Endothelial cell of umbilical vein (primary cell): ENCODE data around the gene TBX4. TPM values are rescaled to one million over a fixed set of nuclear protein-coding genes. Genes with fewer than 3 reads are reported as not detected.

ENCODE experiments used
- BruUV-seq: library from RNA; stranded (reverse); fragments of 400-500 nt; replicated peaks from 2 replicates; lab custom pipeline; 2021; lab: Mats Ljungman, UMichigan
- CTCF ChIA-PET: fragments of 300-600, 350-600 bp; sonication (Branson Sonifier 250); formaldehyde crosslinking; loops from one replicate; lab custom pipeline; 2021; ENCODE audit warnings: antibody characterized with exemption, inconsistent platforms; lab: Charles Lee
- POLR2A ChIA-PET: fragments of 300-600, 350-600 bp; sonication (Branson Sonifier 250); formaldehyde crosslinking; loops from one replicate; lab custom pipeline; 2021; ENCODE audit warnings: antibody characterized with exemption, inconsistent platforms; lab: Charles Lee
- DNase-seq: peaks from one replicate; pipeline ENCODE4 v3.0.0-alpha.2; 2011; ENCODE audit warnings: low read depth, low spot score
- FAIRE-seq: peaks from 2 replicates; lab custom pipeline; 2011; peaks lifted over from hg19 to GRCh38; lab: Jason Lieb, UNC
- H2AFZ ChIP-seq: 2 replicates; pipeline ENCODE4 v1.6.0; 2012; ENCODE audit warnings: low read depth, low read length, control low read depth, inconsistent platforms
- H3K27ac ChIP-seq: 2 replicates; pipeline ENCODE4 v1.5.1; 2011; ENCODE audit warnings: low read depth, mild to moderate bottlenecking, control low read depth, low read length, moderate library complexity; ENCODE audit not compliant: insufficient read depth
- H3K27me3 ChIP-seq, 2 experiments: 2 replicates each; pipeline versions ENCODE4 v1.6.0 to v1.6.1; 2011; ENCODE audit warnings: low read length in 2 of 2, mixed read lengths in 1 of 2; ENCODE audit not compliant: control insufficient read depth in 2 of 2, insufficient read depth in 2 of 2
- H3K36me3 ChIP-seq, 2 experiments: 2 replicates in 1 of 2; 3 replicates in 1 of 2; pipeline ENCODE4 v1.5.1; 2011; ENCODE audit warnings: low read length in 2 of 2, mild to moderate bottlenecking in 1 of 2, moderate library complexity in 1 of 2; ENCODE audit not compliant: control insufficient read depth in 2 of 2, insufficient read depth in 2 of 2; ENCODE audit errors: extremely low read depth in 1 of 2
- H3K4me1 ChIP-seq: 3 replicates; pipeline ENCODE4 v1.5.1; 2011; ENCODE audit warnings: mild to moderate bottlenecking, low read length; ENCODE audit not compliant: control insufficient read depth, insufficient read depth; ENCODE audit errors: extremely low read depth
- H3K4me2 ChIP-seq: 2 replicates; pipeline ENCODE4 v1.6.1; 2011; ENCODE audit warnings: low read length, control low read depth, mixed read lengths; ENCODE audit not compliant: insufficient read depth
- H3K4me3 ChIP-seq, 3 experiments: fragments of 200-600 bp in 1 of 3; sonication (generic), shearing (Covaris generic) in 1 of 3; replicated peaks in 1 of 3; 2 replicates each; pipeline ENCODE4 v1.5.1; 2011 to 2016; ENCODE audit warnings: control low read depth in 3 of 3, low read length in 3 of 3, mild to moderate bottlenecking in 2 of 3, inconsistent platforms in 1 of 3, low read depth in 1 of 3, moderate library complexity in 1 of 3; ENCODE audit not compliant: insufficient read depth in 1 of 3
- H3K79me2 ChIP-seq: 2 replicates; pipeline ENCODE4 v1.6.0; 2012; ENCODE audit warnings: low read length, inconsistent platforms; ENCODE audit not compliant: control insufficient read depth, insufficient read depth
- H3K9ac ChIP-seq: replicated peaks from 2 replicates; pipeline ENCODE3; 2011; ENCODE audit warnings: low read length, control low read depth; ENCODE audit not compliant: insufficient read depth; ENCODE audit errors: extremely low read depth
- H3K9me1 ChIP-seq: replicated peaks from 3 replicates; pipeline ENCODE4 v1.6.0; 2011; ENCODE audit warnings: mild to moderate bottlenecking, low read length; ENCODE audit not compliant: control insufficient read depth, insufficient read depth; ENCODE audit errors: extremely low read depth
- H3K9me3 ChIP-seq: replicated peaks from 2 replicates; pipeline ENCODE4 v1.5.1; 2012; ENCODE audit warnings: low read length, inconsistent platforms; ENCODE audit not compliant: control insufficient read depth, insufficient read depth
- H4K20me1 ChIP-seq: replicated peaks from 2 replicates; pipeline ENCODE3; 2011; ENCODE audit warnings: mild to moderate bottlenecking, low read length; ENCODE audit not compliant: control insufficient read depth, insufficient read depth; ENCODE audit errors: extremely low read depth
- EZH2 ChIP-seq: IDR thresholded peaks from 2 replicates; pipeline ENCODE4 v1.6.1; 2012; ENCODE audit warnings: borderline replicate concordance, low read depth, mild to moderate bottlenecking, moderate library complexity, low read length, inconsistent platforms; ENCODE audit not compliant: severe bottlenecking
- FOS ChIP-seq: IDR thresholded peaks from 2 replicates; pipeline ENCODE4 v1.6.1; 2011; ENCODE audit warnings: mild to moderate bottlenecking, low read length, moderate library complexity, borderline replicate concordance; ENCODE audit not compliant: insufficient read depth
- GATA2 ChIP-seq: IDR thresholded peaks from 2 replicates; pipeline ENCODE4 v1.7.0; 2011; ENCODE audit warnings: low read depth, mild to moderate bottlenecking, moderate library complexity, mixed read lengths, low read length; ENCODE audit not compliant: insufficient read length, insufficient read depth
- JUN ChIP-seq: IDR thresholded peaks from 2 replicates; pipeline ENCODE4 v1.6.1; 2011; ENCODE audit warnings: borderline replicate concordance, low read depth; ENCODE audit not compliant: insufficient read length, insufficient read depth
- MYC ChIP-seq: IDR thresholded peaks from one replicate; pipeline ENCODE4 v1.6.1; 2011; ENCODE audit warnings: mild to moderate bottlenecking, low read depth, low read length
- POLR2A ChIP-seq: IDR thresholded peaks from 2 replicates; pipeline ENCODE4 v1.6.1; 2012; ENCODE audit warnings: low read depth, mild to moderate bottlenecking, control low read depth, low read length
- POLR2AphosphoS5 ChIP-seq: IDR thresholded peaks from 2 replicates; pipeline ENCODE4 v1.6.1; 2012; ENCODE audit warnings: low read depth, mild to moderate bottlenecking, control low read depth, low read length, moderate library complexity; ENCODE audit not compliant: insufficient read depth
- dilution Hi-C: fragments of 300-500 bp; cut with MboI; formaldehyde crosslinking; loops from one replicate; pipeline ENCODE4 v1.15.0; 2019; ENCODE audit warnings: low sequenced_read_pairs; ENCODE audit not compliant: extremely low pct_ligation_motif_present
- intact Hi-C: fragments of 100-400 bp; cut with micrococcal nuclease; formaldehyde crosslinking; loops from one replicate; pipeline ENCODE4 v1.10.0; 2022
- polyA plus RNA-seq, 4 experiments: library from polyadenylated mRNA; depleted of rRNA in 3 of 4; stranded (reverse) in 3 of 4; unstranded in 1 of 4; fragments of >200 nt; gene quantifications; 2 replicates each; pipeline versions ENCODE4 v1.2.1 to v1.2.3, GENCODE V29; 2011 to 2012; ENCODE audit warnings: missing spikeins in 1 of 4
- total RNA-seq: library from RNA; stranded (reverse); gene quantifications from 2 replicates; pipeline ENCODE4 v1.2.3, GENCODE V29; 2021
- TF ChIP-seq, protein P1 (sequence below), 2 donors: IDR thresholded peaks; 1 replicate in 1 of 2; 2 replicates in 1 of 2; pipeline ENCODE4 v1.5.1; 2011; ENCODE audit warnings: low read length in 2 of 2, mild to moderate bottlenecking in 2 of 2, moderate library complexity in 2 of 2, control low read depth in 1 of 2, inconsistent platforms in 1 of 2, low read depth in 1 of 2; ENCODE audit not compliant: insufficient read depth in 1 of 2; ENCODE audit errors: extremely low read depth in 1 of 2
- TF ChIP-seq, protein P2 (sequence below): IDR thresholded peaks from 2 replicates; pipeline ENCODE4 v1.6.1; 2011; ENCODE audit not compliant: insufficient read depth, insufficient read length

TBX4 gene
- total and polyA plus RNA-seq, 2 donors (not counting 3 experiments of a cell fraction or from before 2014, with no cell fraction given) = not detected

DNA sequence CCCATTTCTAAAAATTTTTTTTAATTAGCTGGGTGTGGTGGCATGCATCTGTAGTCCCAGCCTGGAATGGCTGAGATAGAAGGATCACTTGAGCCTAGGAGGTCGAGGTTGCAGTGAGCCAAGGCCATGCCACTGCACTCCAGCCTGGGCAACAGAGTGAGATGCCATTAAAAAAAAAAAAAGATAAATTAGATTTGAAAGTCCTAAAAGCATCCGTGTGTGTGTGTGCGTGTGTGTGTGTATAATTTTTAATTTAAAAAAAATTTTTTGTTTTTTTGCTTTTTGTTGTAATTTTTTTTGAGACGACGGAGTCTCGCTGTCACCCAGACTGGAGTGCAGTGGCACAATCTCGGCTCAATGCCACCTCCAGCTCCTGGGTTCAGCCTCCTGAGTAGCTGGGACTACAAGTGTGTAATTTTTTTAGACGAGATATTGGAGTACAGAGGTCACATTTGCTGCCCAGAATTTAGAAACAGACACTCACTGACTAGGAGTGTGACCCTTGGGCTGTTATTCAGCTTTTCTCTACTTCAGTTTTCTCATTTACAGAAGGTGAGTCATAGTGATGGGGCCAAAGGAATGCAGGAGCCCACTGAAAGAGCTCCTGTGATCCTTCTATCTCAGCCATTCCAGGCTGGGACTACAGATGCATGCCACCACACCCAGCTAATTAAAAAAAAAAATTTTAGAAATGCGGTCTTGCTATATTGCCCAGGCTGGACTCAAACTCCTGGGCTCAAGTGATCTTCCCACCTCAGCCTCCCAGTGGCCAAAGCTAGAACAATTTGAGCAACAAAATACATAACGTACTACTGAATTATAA is 25.5 kb upstream of the TBX4 start:
- H2AFZ ChIP-seq = no peak overlapping the region
- no peak overlapping the region for H3K4me2 ChIP-seq
- ChIA-PET POLR2A (no interaction called here), CTCF (interaction anchor here (1.7 to 3.4 kb wide), 3 partner anchors 14 to 148 kb away, joined by 4 to 9 read pairs (median 8); no protein-coding TSS in a partner anchor)
- TF ChIP-seq MYC = no peak
- TF ChIP-seq EZH2 = no peak
- no peak overlapping the region for H3K9ac ChIP-seq
- dilution Hi-C loops = no loop called here
- H3K79me2 ChIP-seq = no peaks in the 10 kb centered on the region
- H3K4me1 ChIP-seq = no peaks in the 10 kb centered on the region
- no peaks in the 10 kb centered on the region for H3K9me1 ChIP-seq
- peaks cover 0 to 9% of the 10 kb centered on the region in 2 experiments for H3K27me3 ChIP-seq
- no peaks in the 10 kb centered on the region for H3K36me3 ChIP-seq
- intact Hi-C loops = no loop called here
- no peak overlapping the region for H3K27ac ChIP-seq
- no peaks in the 10 kb centered on the region for H3K9me3 ChIP-seq
- no peaks in the 10 kb centered on the region for H4K20me1 ChIP-seq
- DNase-seq (no peak), FAIRE-seq (peak; percentile 44)
- no TSS peak for BruUV-seq
- H3K4me3 ChIP-seq = no peak overlapping the region

DNA sequence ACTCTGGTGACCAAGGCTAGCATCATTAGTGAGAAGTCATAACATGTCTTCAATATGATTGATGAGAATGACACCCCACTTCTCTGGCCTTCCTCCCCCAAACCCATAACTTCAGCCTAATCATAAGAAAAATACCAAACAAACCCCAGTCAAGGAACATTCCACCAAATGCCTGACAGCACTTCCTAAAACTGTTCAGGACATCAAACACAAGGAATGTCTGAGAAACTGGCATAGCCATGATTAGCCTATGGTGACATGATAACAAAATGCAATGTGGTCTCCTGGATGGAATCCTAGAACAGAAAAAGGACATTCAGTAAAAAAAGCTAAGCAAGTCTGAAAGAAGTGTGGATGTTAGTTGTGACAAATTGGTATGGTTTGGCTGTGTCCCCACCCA is 24.7 kb upstream of the TBX4 start:
- no peak for DNase-seq
- intact Hi-C loops = no loop called here
- dilution Hi-C loops = no loop called here
- Histone ChIP-seq H3K9ac (no peak overlapping the region), H3K4me2 (no peak overlapping the region), H3K9me3 (no peaks in the 10 kb centered on the region), H2AFZ (no peak overlapping the region), H4K20me1 (no peaks in the 10 kb centered on the region), H3K4me1 (no peaks in the 10 kb centered on the region), H3K27ac (no peak overlapping the region), H3K27me3 (peaks cover 0 to 6% of the 10 kb centered on the region in 2 experiments), H3K4me3 (no peak overlapping the region), H3K79me2 (no peaks in the 10 kb centered on the region), H3K9me1 (no peaks in the 10 kb centered on the region), H3K36me3 (no peaks in the 10 kb centered on the region)
- no peak for FAIRE-seq
- CTCF ChIA-PET = interaction anchor here (1.7 to 3.4 kb wide), 2 partner anchors 15 to 123 kb away, joined by 4 to 8 read pairs; no protein-coding TSS in a partner anchor
- POLR2A ChIA-PET = no interaction called here
- TF ChIP-seq MYC (no peak), POLR2A (no peak), POLR2AphosphoS5 (no peak), GATA2 (no peak), JUN (no peak), EZH2 (no peak), FOS (no peak)
- TF ChIP-seq, protein P1, sequence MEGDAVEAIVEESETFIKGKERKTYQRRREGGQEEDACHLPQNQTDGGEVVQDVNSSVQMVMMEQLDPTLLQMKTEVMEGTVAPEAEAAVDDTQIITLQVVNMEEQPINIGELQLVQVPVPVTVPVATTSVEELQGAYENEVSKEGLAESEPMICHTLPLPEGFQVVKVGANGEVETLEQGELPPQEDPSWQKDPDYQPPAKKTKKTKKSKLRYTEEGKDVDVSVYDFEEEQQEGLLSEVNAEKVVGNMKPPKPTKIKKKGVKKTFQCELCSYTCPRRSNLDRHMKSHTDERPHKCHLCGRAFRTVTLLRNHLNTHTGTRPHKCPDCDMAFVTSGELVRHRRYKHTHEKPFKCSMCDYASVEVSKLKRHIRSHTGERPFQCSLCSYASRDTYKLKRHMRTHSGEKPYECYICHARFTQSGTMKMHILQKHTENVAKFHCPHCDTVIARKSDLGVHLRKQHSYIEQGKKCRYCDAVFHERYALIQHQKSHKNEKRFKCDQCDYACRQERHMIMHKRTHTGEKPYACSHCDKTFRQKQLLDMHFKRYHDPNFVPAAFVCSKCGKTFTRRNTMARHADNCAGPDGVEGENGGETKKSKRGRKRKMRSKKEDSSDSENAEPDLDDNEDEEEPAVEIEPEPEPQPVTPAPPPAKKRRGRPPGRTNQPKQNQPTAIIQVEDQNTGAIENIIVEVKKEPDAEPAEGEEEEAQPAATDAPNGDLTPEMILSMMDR (IDR thresholded peaks at IDR 0.05; ENCODE audit: extremely low read depth in 1 of 2, insufficient read depth in 1 of 2, low read depth in 1 of 2, low read length in 2 of 2) = no peak
- TF ChIP-seq, protein P2, sequence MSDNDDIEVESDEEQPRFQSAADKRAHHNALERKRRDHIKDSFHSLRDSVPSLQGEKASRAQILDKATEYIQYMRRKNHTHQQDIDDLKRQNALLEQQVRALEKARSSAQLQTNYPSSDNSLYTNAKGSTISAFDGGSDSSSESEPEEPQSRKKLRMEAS = no peak
- no TSS peak for BruUV-seq
